ENCODE results near the gene ZNF292. TPM values are rescaled to one million over a fixed set of nuclear protein-coding genes. Genes with fewer than 3 reads are reported as not detected.

Gene ZNF292
- total RNA-seq, 2 donors from 2014 or later, result 31.5 to 46.8 TPM

DNA sequence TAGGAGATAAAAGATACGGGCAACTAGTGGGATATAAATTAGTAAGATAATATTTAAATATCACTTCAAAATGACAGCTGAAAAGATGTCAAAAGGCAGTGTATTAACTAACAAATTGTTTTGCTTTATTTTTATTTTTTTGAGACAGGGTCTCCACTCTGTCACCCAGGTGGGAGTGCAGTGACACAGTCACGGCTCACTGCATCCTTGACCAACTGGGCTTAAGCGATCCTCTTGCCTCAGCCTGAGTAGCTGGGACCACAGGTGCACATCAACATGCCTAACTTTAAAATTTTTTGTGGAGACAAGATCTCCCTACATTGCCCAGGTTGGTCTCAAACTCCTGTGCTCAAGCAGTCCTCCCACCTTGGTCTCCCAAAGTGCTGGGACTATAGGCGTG lies 5.9 kb downstream of the ZNF292 start:
- H3K9me3 ChIP-seq, result no peaks in the 10 kb centered on the region
- no peak overlapping the region for H3K27ac ChIP-seq
- H3K36me3 ChIP-seq, result no peaks in the 10 kb centered on the region
- TF ChIP-seq, protein P1, sequence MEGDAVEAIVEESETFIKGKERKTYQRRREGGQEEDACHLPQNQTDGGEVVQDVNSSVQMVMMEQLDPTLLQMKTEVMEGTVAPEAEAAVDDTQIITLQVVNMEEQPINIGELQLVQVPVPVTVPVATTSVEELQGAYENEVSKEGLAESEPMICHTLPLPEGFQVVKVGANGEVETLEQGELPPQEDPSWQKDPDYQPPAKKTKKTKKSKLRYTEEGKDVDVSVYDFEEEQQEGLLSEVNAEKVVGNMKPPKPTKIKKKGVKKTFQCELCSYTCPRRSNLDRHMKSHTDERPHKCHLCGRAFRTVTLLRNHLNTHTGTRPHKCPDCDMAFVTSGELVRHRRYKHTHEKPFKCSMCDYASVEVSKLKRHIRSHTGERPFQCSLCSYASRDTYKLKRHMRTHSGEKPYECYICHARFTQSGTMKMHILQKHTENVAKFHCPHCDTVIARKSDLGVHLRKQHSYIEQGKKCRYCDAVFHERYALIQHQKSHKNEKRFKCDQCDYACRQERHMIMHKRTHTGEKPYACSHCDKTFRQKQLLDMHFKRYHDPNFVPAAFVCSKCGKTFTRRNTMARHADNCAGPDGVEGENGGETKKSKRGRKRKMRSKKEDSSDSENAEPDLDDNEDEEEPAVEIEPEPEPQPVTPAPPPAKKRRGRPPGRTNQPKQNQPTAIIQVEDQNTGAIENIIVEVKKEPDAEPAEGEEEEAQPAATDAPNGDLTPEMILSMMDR (IDR thresholded peaks at IDR 0.05), result no peak
- DNase-seq (ENCODE audit: low spot score) (no peak), ATAC-seq (ENCODE audit: insufficient number of reproducible peaks, low FRiP score, low read depth) (no peak)
- H3K4me3 ChIP-seq, result no peak overlapping the region
- H3K27me3 ChIP-seq (replicated peaks; ENCODE audit: insufficient read depth), result no peaks in the 10 kb centered on the region
- H3K4me1 ChIP-seq (ENCODE audit: control insufficient read depth in 1 of 2, low read depth in 2 of 2), result peaks cover 13 to 48% of the 10 kb centered on the region in 2 donors

- H3K27ac ChIP-seq, result no peak overlapping the region
- H3K36me3 ChIP-seq, result no peaks in the 10 kb centered on the region
- no peak overlapping the region for H3K4me3 ChIP-seq
- H3K27me3 ChIP-seq (replicated peaks; ENCODE audit: insufficient read depth), result no peaks in the 10 kb centered on the region
- no peaks in the 10 kb centered on the region for H3K9me3 ChIP-seq
- ATAC-seq (ENCODE audit: insufficient number of reproducible peaks, low FRiP score, low read depth) (no peak), DNase-seq (ENCODE audit: low spot score) (no peak)
- H3K4me1 ChIP-seq (ENCODE audit: control insufficient read depth in 1 of 2, low read depth in 2 of 2), result peaks cover 10 to 40% of the 10 kb centered on the region in 2 donors
- TF ChIP-seq, protein P1 (IDR thresholded peaks at IDR 0.05), result no peak
Measured at GRCh38 chr6:87164004-87164403, 8.6 kb downstream of the ZNF292 start.

- H3K27ac ChIP-seq, result no peak overlapping the region
- ATAC-seq (ENCODE audit: insufficient number of reproducible peaks, low FRiP score, low read depth), result no peak
- no peaks in the 10 kb centered on the region for H3K27me3 ChIP-seq (replicated peaks; ENCODE audit: insufficient read depth)
- H3K9me3 ChIP-seq, result no peaks in the 10 kb centered on the region
- DNase-seq (ENCODE audit: low spot score), result no peak
- peaks cover 10 to 41% of the 10 kb centered on the region in 2 donors for H3K4me1 ChIP-seq (ENCODE audit: control insufficient read depth in 1 of 2, low read depth in 2 of 2)
- TF ChIP-seq, protein P1 (IDR thresholded peaks at IDR 0.05), result no peak
- H3K36me3 ChIP-seq, result no peaks in the 10 kb centered on the region
- no peak overlapping the region for H3K4me3 ChIP-seq
Measured at GRCh38 chr6:87164506-87164905, 9.1 kb downstream of the ZNF292 start.

- no peak overlapping the region for H3K27ac ChIP-seq
- H3K4me1 ChIP-seq (ENCODE audit: control insufficient read depth in 1 of 2, low read depth in 2 of 2), result peaks cover 13 to 44% of the 10 kb centered on the region in 2 donors
- no peaks in the 10 kb centered on the region for H3K9me3 ChIP-seq
- no peaks in the 10 kb centered on the region for H3K27me3 ChIP-seq (replicated peaks; ENCODE audit: insufficient read depth)
- ATAC-seq (ENCODE audit: insufficient number of reproducible peaks, low FRiP score, low read depth) (no peak), DNase-seq (ENCODE audit: low spot score) (no peak)
- TF ChIP-seq, protein P1 (IDR thresholded peaks at IDR 0.05), result no peak
- no peaks in the 10 kb centered on the region for H3K36me3 ChIP-seq
- no peak overlapping the region for H3K4me3 ChIP-seq
Measured at GRCh38 chr6:87165185-87165584, 9.8 kb downstream of the ZNF292 start.

GRCh38 chr6:87171938-87172633 lies 16.7 kb downstream of the ZNF292 start:
- Histone ChIP-seq H3K9me3 (no peaks in the 10 kb centered on the region), H3K27me3 (replicated peaks; ENCODE audit: insufficient read depth) (no peaks in the 10 kb centered on the region), H3K4me1 (ENCODE audit: control insufficient read depth in 1 of 2, low read depth in 2 of 2) (peaks cover 22 to 36% of the 10 kb centered on the region in 2 donors), H3K36me3 (no peaks in the 10 kb centered on the region), H3K27ac (no peak overlapping the region), H3K4me3 (no peak overlapping the region)
- ATAC-seq (ENCODE audit: insufficient number of reproducible peaks, low FRiP score, low read depth), result no peak
- TF ChIP-seq, protein P1 (IDR thresholded peaks at IDR 0.05), result no peak
- no peak for DNase-seq (ENCODE audit: low spot score)

Data from thoracic aorta (tissue), 2 donors.